ENCODE results near the gene CCDC88A. TPM values are rescaled to one million over a fixed set of nuclear protein-coding genes. Genes with fewer than 3 reads are reported as not detected.

The CCDC88A gene, protein sequence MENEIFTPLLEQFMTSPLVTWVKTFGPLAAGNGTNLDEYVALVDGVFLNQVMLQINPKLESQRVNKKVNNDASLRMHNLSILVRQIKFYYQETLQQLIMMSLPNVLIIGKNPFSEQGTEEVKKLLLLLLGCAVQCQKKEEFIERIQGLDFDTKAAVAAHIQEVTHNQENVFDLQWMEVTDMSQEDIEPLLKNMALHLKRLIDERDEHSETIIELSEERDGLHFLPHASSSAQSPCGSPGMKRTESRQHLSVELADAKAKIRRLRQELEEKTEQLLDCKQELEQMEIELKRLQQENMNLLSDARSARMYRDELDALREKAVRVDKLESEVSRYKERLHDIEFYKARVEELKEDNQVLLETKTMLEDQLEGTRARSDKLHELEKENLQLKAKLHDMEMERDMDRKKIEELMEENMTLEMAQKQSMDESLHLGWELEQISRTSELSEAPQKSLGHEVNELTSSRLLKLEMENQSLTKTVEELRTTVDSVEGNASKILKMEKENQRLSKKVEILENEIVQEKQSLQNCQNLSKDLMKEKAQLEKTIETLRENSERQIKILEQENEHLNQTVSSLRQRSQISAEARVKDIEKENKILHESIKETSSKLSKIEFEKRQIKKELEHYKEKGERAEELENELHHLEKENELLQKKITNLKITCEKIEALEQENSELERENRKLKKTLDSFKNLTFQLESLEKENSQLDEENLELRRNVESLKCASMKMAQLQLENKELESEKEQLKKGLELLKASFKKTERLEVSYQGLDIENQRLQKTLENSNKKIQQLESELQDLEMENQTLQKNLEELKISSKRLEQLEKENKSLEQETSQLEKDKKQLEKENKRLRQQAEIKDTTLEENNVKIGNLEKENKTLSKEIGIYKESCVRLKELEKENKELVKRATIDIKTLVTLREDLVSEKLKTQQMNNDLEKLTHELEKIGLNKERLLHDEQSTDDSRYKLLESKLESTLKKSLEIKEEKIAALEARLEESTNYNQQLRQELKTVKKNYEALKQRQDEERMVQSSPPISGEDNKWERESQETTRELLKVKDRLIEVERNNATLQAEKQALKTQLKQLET (N-terminal part only)
- total RNA-seq (100 to 1,000 TPM in 1 of 2 donors, 10 to 100 TPM in 1; 73.4 to 105 TPM), polyA plus RNA-seq (ENCODE audit: insufficient read length in 6 of 6) (100 to 1,000 TPM in 3 of 6 donors, 10 to 100 TPM in 3; 85.2 to 107 (median 101) TPM)
- long read RNA-seq, donor 1, full-length matches to known transcripts: 6 of 22 reads
- long read RNA-seq, donor 1, partial matches to known transcripts: 16 of 22 reads
- long read RNA-seq, donor 1, other reads (novel, unspliced or antisense): 0 of 22 reads
- long read RNA-seq, donor 2, full-length matches to known transcripts: 9 of 24 reads
- long read RNA-seq, donor 2, partial matches to known transcripts: 15 of 24 reads
- long read RNA-seq, donor 2, other reads (novel, unspliced or antisense): 0 of 24 reads
- long read RNA-seq, donor 3, partial matches to known transcripts: 13 of 16 reads
- long read RNA-seq, donor 3, other reads (novel, unspliced or antisense): 0 of 16 reads
- long read RNA-seq, donor 4, partial matches to known transcripts: 5 of 8 reads
- long read RNA-seq, donor 4, other reads (novel, unspliced or antisense): 3 of 8 reads
- long read RNA-seq, donor 5, full-length matches to known transcripts: 7 of 19 reads
- long read RNA-seq, donor 5, partial matches to known transcripts: 12 of 19 reads
- long read RNA-seq, donor 5, other reads (novel, unspliced or antisense): 0 of 19 reads
- long read RNA-seq, donor 6, full-length matches to known transcripts: 5 of 21 reads
- long read RNA-seq, donor 6, partial matches to known transcripts: 16 of 21 reads
- long read RNA-seq, donor 6, other reads (novel, unspliced or antisense): 0 of 21 reads
- long read RNA-seq, donor 7, partial matches to known transcripts: 5 of 5 reads
- long read RNA-seq, donor 7, other reads (novel, unspliced or antisense): 0 of 5 reads
- long read RNA-seq, donor 8, full-length matches to known transcripts: 2 of 2 reads
- long read RNA-seq, donor 8, partial matches to known transcripts: 0 of 2 reads
- long read RNA-seq, donor 8, other reads (novel, unspliced or antisense): 0 of 2 reads
- long read RNA-seq, donor 9: 0 reads
- long read RNA-seq, donor 10: 0 reads
- long read RNA-seq, donor 11, full-length matches to known transcripts: 21 of 118 reads
- long read RNA-seq, donor 11, partial matches to known transcripts: 97 of 118 reads
- long read RNA-seq, donor 11, other reads (novel, unspliced or antisense): 0 of 118 reads
- long read RNA-seq, donor 12, full-length matches to known transcripts: 1 of 1 reads
- long read RNA-seq, donor 12, partial matches to known transcripts: 0 of 1 reads
- long read RNA-seq, donor 12, other reads (novel, unspliced or antisense): 0 of 1 reads

- Histone ChIP-seq H3K36me3 (no peaks in the 10 kb centered on the region), H3K4me1 (peaks cover 0 to 46% of the 10 kb centered on the region in 2 donors), H3K4me3 (peak within 1 kb of the TSS; percentile 72 to 78), H3K9me3 (no peaks in the 10 kb centered on the region), H3K27me3 (no peaks in the 10 kb centered on the region), H3K27ac (peak within 1 kb of the TSS; percentile 93 to 95)
- DNase-seq: peak; percentile 97 to 99 (median 98)
- peak; percentile 96 for ATAC-seq
- intact Hi-C loops (cut with DNase I): loop anchor here in 1 of 2 donors (10.0 kb wide), 1 partner anchor 135 kb away; no protein-coding TSS in a partner anchor
- TF ChIP-seq, protein P1, sequence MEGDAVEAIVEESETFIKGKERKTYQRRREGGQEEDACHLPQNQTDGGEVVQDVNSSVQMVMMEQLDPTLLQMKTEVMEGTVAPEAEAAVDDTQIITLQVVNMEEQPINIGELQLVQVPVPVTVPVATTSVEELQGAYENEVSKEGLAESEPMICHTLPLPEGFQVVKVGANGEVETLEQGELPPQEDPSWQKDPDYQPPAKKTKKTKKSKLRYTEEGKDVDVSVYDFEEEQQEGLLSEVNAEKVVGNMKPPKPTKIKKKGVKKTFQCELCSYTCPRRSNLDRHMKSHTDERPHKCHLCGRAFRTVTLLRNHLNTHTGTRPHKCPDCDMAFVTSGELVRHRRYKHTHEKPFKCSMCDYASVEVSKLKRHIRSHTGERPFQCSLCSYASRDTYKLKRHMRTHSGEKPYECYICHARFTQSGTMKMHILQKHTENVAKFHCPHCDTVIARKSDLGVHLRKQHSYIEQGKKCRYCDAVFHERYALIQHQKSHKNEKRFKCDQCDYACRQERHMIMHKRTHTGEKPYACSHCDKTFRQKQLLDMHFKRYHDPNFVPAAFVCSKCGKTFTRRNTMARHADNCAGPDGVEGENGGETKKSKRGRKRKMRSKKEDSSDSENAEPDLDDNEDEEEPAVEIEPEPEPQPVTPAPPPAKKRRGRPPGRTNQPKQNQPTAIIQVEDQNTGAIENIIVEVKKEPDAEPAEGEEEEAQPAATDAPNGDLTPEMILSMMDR (IDR thresholded peaks at IDR 0.05): peak in 1 of 2 donors; percentile 16
Observed at GRCh38 chr2:55419679-55420438, at the start of gene CCDC88A. Gene CCDC88A (minus strand): TSS chr2:55419856. CDS start chr2:55419079, 777 bp downstream.

- intact Hi-C loops (cut with DNase I): no loop called here
- ATAC-seq (peak; percentile 57), DNase-seq (no peak)
- TF ChIP-seq, protein P1 (IDR thresholded peaks at IDR 0.05): no peak
- no peaks in the 10 kb centered on the region for H3K36me3 ChIP-seq
- H3K4me1 ChIP-seq: no peaks in the 10 kb centered on the region
- no peak overlapping the region for H3K27ac ChIP-seq
- no peaks in the 10 kb centered on the region for H3K27me3 ChIP-seq
- no peak overlapping the region for H3K4me3 ChIP-seq
- H3K9me3 ChIP-seq: peaks cover 0 to 1% of the 10 kb centered on the region in 2 donors
Observed at GRCh38 chr2:55461679-55462078, 42.0 kb upstream of the CCDC88A start.

DNA sequence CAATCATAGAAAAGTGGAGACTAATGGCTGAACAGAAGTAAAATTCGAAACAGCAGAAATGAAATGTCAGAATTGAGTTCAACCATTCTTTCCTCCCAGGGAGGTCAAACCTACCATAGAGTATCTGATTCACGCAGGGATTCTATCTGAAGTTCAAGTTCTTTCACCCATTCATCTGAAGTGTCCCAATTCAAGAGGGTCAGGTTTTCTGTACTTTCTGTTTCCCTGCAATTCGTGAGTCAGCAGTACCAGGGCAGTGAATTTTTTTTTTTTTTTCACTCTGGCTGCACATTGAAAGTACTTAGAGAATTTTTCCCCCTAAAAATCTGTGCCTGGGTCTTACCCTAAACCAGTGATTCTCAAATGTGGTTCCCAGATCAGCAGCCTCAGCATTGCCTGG lies 40.9 kb upstream of the CCDC88A start:
- H3K27ac ChIP-seq: no peak overlapping the region
- H3K27me3 ChIP-seq: no peaks in the 10 kb centered on the region
- H3K4me3 ChIP-seq: no peak overlapping the region
- intact Hi-C loops (cut with DNase I): no loop called here
- DNase-seq: no peak
- H3K36me3 ChIP-seq: no peaks in the 10 kb centered on the region
- no peaks in the 10 kb centered on the region for H3K4me1 ChIP-seq
- TF ChIP-seq, protein P1 (IDR thresholded peaks at IDR 0.05): no peak
- ATAC-seq: peak; percentile 90
- H3K9me3 ChIP-seq: no peaks in the 10 kb centered on the region
